GM19351 (cell line): Measurements from ENCODE around the gene ARMH2.
A peak's percentile ranks its signal among the peaks of the same experiment; 100 is the strongest.

Experiments used
- ATAC-seq: cut with Tn5 transposase; IDR thresholded peaks from one replicate; pipeline ENCODE4 v1.9.1; 2021; ENCODE audit warnings: mild to moderate bottlenecking, moderate library complexity; ENCODE audit not compliant: unreplicated experiment

Gene ARMH2

DNA sequence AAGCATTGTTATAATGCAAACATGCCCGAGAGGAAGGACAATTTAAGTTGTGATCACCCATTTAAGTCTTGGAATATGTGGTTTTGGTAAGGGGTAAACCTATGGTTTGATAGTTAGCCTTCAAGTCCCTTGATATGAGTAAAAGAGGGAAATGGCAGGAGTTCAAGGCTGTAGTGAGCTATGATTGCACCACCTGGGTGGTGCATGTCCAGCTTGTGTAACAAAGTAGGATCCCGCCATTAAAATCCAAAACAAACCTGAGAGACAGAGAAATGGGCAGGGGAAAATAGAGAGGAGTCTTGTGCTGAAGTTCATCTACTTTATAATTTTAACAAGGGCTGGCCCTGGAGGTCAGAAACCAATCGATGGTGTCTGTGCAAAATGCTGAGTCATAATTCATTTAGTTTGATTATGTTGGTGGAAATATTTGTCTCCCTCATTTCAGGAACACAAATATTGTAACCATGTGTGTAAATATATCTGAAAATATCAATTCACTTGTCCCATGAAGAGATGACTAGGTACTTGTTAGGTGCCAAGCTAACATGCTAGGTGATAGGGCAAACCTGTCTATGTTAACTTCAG lies 23.2 kb upstream of the ARMH2 start:
- no peak for ATAC-seq

DNA sequence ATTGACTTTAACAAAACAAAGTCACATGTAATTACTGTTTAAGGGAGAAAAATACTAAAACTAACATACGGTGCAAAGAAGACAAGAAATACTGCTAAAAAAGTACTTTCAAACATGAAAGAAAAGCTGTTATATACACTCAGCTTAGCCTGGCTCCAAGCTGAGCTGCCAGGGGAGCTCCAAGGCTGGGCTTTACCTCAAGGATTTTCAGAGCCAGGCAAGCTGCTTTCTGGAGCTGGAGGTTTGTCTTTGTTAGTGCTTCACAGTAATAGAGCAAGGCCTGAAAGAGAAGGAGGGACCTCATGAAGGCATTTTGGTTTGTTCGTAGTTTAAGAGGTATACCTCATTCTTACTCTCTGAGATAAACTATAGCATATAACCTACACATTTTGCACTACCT lies 19.6 kb upstream of the ARMH2 start:
- ATAC-seq: no peak

GRCh38 chr6:24809728-24810127 lies 11.0 kb upstream of the ARMH2 start:
- ATAC-seq: no peak

- ATAC-seq: no peak
These were observed 8.9 kb upstream of the ARMH2 start for GRCh38 chr6:24807584-24807983.

DNA sequence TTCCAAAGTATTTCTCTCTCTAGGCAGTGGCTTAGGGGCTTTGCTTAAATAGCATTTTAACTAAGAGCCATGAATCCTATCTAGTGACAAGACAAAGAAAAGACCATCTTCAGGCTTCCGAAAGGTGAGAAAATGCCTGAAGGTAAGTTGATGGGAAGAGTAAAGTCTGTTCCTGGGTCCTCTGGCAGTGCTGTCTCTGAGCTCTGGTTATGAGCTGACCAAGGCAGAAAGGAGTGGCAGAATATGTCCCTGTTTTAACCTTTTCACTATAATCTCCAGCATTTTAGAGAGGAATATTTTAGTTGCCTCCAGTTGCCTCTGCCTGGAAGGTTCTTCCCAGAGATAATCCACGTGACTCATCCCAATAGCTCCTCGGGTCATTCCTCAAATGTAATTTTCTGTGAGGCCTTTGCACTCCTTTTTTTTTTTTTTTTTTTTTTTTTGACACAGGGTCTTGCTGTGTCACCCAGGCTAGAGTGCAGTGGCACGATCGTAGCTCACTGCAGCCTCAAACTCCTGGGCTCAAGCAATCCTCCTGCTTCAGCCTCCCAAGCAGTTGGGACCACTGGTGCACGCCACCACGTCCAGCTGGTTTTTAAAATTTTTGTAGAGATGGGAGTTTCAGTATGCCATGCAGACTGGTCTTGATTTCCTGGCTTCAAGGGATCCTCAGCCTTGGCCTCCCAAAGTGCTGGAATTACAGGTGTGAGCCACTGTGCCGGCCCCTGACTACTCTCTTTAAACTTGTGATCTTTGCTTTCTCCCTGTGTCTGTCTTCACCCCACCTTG lies 3.7 kb upstream of the ARMH2 start:
- ATAC-seq: no peak

DNA sequence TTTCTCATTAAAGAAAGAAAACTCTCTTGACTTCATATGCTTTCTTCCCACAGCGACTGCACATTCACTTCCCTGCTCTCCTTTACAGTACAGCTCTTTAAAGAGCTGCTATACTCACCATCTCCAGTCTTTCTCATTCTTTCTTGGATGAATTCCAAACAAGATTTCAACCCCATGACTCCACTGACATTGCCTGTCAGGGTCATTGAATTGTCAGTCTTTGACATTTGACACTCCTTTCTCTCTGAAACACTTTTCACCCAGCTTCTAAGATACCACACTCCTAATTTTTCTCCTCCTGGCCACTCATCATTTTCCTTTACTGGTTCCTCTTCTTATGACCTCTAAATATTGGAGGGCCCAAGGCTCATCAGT lies 811 bp upstream of the ARMH2 start:
- ATAC-seq: no peak

- no peak for ATAC-seq
These were observed 1.0 kb downstream of the ARMH2 start for GRCh38 chr6:24797596-24798216.

DNA sequence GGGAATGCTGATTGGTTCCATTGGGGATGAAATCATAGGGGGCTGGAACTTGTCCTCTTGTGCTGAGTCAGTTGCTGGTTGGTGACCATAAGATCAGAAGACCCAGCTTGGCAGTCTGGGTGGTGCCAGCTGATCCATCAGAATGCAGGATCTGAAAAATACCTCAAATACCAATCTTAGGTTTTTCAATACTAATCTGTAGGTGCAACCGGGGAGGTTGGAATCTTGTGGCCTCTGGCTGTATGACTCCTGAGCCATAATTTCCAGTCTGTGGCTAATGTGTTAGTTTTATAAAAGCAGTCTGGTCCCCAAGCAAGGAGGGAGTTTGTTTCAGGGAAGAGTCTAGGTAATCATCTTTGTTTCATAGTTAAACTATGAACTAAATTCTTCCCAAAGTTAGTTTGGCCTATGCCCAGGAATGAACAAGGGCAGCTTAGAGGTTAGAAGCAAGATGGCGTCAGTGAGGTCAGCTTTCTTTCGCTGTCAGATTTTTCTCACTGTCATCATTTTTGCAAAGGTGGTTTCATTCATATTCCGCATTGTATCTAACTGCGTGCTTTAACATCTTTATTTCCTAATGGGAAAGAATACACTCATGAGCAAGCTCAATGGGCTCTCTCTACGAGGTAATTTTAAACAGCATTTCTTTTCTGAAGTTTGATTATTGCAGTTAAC lies 2.0 kb downstream of the ARMH2 start:
- ATAC-seq: no peak

DNA sequence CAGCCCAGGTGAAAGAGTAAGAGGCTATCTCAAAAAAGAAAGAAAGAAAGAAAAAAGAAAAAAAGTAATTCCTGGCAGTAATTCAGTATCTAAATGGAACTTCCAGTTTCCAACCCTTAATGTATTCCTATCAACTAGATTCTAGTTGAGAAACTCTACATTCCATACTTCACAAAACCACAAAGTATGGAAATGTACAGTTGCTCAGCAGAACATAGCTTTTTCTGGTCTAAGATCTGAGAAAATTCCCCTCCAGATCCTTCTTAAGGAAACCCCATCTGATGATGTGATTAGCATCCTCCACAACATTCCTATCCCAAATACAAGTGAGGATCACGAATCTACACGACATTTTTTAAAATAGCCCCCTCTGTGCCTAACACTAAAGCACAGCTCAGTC lies 3.6 kb downstream of the ARMH2 start:
- no peak for ATAC-seq

- ATAC-seq: no peak
These were observed 10.6 kb downstream of the ARMH2 start for GRCh38 chr6:24788031-24788665.

DNA sequence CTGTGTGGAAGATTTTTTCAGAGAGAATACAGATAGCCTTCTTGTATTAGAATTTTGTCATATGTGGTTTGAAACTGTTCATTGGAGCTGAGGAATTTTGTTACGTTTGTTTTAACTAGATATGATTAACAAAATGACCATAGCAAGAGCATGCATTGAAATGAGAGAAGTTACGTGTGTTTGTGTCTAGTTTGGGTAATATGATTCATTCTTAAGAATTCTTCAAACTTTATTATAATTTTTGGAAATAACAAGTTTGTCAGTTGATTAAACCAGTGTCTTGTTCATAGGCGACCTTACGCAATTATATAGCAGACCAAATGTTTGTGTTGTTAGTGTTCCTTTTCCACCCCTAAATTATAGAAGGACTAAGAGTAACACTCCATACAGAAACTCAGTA lies 18.5 kb downstream of the ARMH2 start:
- no peak for ATAC-seq

- no peak for ATAC-seq
These were observed 19.2 kb downstream of the ARMH2 start for GRCh38 chr6:24779416-24780016.

DNA sequence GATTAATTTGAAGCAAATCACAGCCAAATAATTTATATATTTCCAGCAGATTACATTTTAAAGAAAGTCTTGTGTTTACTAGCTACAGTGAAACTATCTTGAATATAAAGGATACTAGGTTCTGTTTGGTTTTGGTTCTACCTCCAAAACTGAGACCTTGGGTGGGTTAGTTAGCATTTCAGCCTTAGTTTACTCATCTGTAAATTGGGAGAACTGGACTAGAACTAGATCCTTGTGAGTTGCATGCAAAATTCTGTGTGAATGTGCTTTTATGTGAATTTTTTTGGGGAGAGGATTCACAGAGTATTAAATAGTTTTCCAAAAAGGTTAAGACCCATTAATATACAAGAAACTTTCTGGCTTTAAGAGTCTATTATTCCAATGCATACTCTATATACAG lies 19.8 kb downstream of the ARMH2 start:
- no peak for ATAC-seq

GRCh38 chr6:24778121-24778520 lies 20.6 kb downstream of the ARMH2 start:
- ATAC-seq: no peak

GRCh38 chr6:24777227-24777626 lies 21.5 kb downstream of the ARMH2 start:
- no peak for ATAC-seq

DNA sequence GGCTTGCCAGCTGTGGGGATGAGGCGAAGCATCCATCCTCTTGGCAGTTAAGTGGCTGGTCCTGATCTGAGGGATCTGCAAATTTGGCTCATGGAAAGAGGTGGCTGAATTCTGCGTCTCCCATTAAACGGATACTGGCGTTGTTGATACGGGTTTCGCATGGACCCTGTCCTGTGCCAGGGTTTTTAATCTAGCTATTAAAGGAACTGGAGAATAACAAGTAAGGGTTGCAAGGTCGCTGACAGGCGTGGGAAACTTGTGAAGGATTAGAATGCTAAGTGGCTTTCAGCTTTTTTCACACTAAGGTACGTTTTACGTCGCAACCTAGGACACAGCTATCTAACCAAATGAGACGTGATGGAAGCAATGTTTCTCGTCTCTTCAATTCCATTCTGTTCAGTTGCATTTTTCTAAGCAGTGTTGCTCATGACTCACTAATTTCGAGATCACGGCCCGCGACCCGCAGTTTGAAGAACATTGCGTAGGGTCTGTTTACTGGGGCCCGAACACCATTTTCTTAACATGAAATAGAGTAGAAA lies 23.1 kb downstream of the ARMH2 start:
- peak; percentile 4 for ATAC-seq

DNA sequence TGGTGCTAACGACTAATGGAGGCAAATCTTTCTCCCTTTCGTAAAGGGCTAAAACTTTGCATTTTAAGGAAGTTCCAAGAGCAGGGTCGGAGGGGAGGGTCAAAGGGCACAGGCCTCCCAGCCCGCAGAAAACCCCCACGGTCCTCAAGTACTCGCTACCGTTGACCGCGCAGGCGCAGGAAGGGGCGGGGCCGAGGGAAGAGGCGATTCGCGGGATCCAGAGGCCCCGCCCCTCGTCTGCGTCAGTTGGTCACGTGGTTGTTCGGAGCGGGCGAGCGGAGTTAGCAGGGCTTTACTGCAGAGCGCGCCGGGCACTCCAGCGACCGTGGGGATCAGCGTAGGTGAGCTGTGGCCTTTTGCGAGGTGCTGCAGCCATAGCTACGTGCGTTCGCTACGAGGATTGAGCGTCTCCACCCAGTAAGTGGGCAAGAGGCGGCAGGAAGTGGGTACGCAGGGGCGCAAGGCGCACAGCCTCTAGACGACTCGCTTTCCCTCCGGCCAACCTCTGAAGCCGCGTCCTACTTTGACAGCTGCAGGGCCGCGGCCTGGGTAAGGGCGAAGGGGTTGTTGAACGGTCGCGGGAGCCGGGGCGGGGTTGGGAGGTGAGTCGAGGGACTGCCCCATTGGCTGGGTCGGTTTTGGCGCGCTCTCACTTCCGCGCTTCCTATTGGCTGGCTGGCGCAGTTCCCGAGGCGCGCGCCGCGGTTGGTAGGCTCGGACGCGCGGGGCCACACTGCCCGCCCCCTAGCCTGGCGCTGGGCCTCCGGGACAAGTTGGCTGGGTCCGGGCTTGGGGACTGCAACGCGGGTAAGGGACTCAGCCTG lies 23.8 kb downstream of the ARMH2 start, which contains the start of gene GMNN:
TSS of gene GMNN (plus strand) at position 242 of the 824 bp plus-strand sequence. CDS start 2,310 bp downstream, outside the sequence.
- ATAC-seq: peak; percentile 88

DNA sequence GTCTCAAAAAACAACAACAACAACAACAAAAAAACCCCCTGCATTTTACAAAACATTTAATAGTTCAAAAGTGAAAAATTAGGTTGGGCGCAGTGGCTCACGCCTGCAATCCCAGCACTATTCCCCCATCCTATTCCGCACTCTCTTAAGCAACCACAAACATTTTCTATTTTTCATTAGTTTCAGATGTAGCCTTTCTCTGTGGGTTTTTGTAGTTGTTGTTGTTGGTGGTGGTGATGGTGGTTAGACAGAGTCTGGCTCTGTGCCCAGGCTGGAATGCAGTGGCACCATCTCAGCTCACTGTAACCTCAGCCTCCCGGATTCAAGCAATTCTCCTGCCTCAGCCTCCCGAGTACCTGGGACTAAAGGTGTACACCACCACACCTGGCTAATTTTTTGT lies 30.4 kb downstream of the ARMH2 start:
- ATAC-seq: no peak

DNA sequence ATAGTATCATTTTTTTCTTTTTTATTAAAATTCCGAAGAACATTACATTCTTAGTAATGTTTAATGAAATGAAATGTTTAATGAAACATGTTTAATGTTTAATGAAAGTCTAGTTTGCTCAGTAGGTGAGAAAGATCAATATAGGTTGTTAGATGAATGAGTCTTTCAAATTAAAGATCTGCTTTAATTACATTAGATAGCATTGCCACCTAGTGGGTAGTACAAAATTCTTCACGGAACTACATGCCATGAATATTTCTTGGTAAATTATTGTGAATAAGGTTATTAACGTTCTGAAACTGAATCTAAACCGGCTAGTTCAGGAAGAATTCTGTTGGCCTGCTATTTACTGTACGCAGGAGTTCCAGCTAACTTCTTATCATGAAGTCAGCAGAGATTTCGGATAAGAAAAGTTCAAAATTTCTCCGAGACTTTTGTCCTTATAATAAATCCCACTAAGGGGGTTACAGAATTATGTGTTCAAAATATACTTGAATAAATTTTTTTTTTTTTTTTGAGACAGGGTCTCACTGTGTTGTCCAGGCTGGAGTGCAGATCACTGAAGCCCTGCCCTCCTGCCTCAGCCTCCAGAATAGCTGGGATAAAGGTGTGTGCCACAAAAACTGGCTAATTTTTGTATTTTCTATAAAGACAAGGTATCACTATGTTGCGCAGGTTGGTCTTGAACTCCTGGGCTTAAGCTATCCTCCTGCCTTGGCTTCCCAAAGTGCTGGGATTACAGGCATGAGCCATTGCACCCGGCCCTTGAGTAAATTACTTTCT lies 31.8 kb downstream of the ARMH2 start:
- ATAC-seq: peak; percentile 70
